K562 (cell line): ENCODE results near the gene GAMT. TPM values are rescaled to one million over a fixed set of nuclear protein-coding genes. Genes with fewer than 3 reads are reported as not detected.
A peak's percentile ranks its signal among the peaks of the same experiment; 100 is the strongest.

ENCODE experiments used
- DPF2 ChIP-seq: fragments of 450-650 bp; IDR thresholded peaks from 2 replicates; pipeline ENCODE4 v1.6.1; 2016
- ETV6 ChIP-seq, 3 experiments: fragments of 150-350 bp in 1 of 3; sonication (generic) in 1 of 3; formaldehyde crosslinking in 1 of 3; IDR thresholded peaks; 2 replicates each; pipeline versions ENCODE4 v1.6.1 to v1.8.0; 2014 to 2022; ENCODE audit warnings: borderline replicate concordance in 2 of 3, low read depth in 2 of 3, antibody characterized with exemption in 1 of 3, low read length in 1 of 3, mild to moderate bottlenecking in 1 of 3, missing genetic modification reagents in 1 of 3
- FOXM1 ChIP-seq, 2 experiments: fragments of 450-650 bp in 1 of 2; sonication (generic) in 1 of 2; formaldehyde crosslinking in 1 of 2; IDR thresholded peaks; 2 replicates each; pipeline versions ENCODE4 v1.6.1 to v1.9.0; 2017 to 2022; ENCODE audit warnings: low read depth in 2 of 2, mild to moderate bottlenecking in 2 of 2, missing genetic modification reagents in 1 of 2, moderate library complexity in 1 of 2
- GATAD2A ChIP-seq: fragments of 450-650 bp; IDR thresholded peaks from 2 replicates; pipeline ENCODE4 v1.6.1; 2017
- HLTF ChIP-seq: fragments of 450-650 bp; IDR thresholded peaks from 2 replicates; pipeline ENCODE4 v1.6.1; 2016
- ID3 ChIP-seq, 2 experiments: fragments of 250-450 bp in 1 of 2; fragments of 450-650 bp in 1 of 2; sonication (Bioruptor Pico) in 1 of 2; IDR thresholded peaks; 2 replicates each; pipeline versions ENCODE4 v1.6.1 to v1.8.0; 2016 to 2021; ENCODE audit warnings: mild to moderate bottlenecking in 2 of 2, moderate library complexity in 2 of 2, missing compliant biosample characterization in 1 of 2, missing genetic modification characterization in 1 of 2
- NCOA4 ChIP-seq: fragments of 450-650 bp; IDR thresholded peaks from 2 replicates; pipeline ENCODE4 v1.6.1; 2018; ENCODE audit warnings: mild to moderate bottlenecking; ENCODE audit not compliant: partially characterized antibody
- NKRF ChIP-seq: fragments of 450-650 bp; IDR thresholded peaks from 2 replicates; pipeline ENCODE4 v1.6.1; 2016; ENCODE audit warnings: borderline replicate concordance
- OTX1 ChIP-seq: fragments of 450-650 bp; formaldehyde crosslinking; IDR thresholded peaks from 2 replicates; pipeline ENCODE4 v1.4.0; 2022; ENCODE audit warnings: mild to moderate bottlenecking
- PHTF2 ChIP-seq: fragments of 250-450 bp; sonication (Bioruptor Pico); IDR thresholded peaks from 2 replicates; pipeline ENCODE4 v1.5.0; 2021; ENCODE audit warnings: mild to moderate bottlenecking
- PRMT5 ChIP-seq: sonication (generic); formaldehyde crosslinking; IDR thresholded peaks from 2 replicates; pipeline ENCODE4 v1.5.0; 2020; ENCODE audit warnings: missing genetic modification reagents
- SIX5 ChIP-seq, 2 experiments: IDR thresholded peaks; 2 replicates each; pipeline ENCODE4 v1.6.1; 2011; ENCODE audit warnings: low read length in 2 of 2, borderline replicate concordance in 1 of 2, low read depth in 1 of 2, mild to moderate bottlenecking in 1 of 2, moderate library complexity in 1 of 2; ENCODE audit not compliant: insufficient read depth in 1 of 2
- SMARCC2 ChIP-seq: fragments of 450-650 bp; IDR thresholded peaks from 2 replicates; pipeline ENCODE4 v1.6.1; 2017; ENCODE audit warnings: antibody characterized with exemption, moderate library complexity, mild to moderate bottlenecking, low read depth
- SRSF3 ChIP-seq: fragments of 200-400 bp; formaldehyde crosslinking; IDR thresholded peaks from 2 replicates; pipeline ENCODE4 v1.6.1; 2016; ENCODE audit warnings: mild to moderate bottlenecking, low read length, moderate library complexity; ENCODE audit not compliant: insufficient read depth
- TAF15 ChIP-seq: fragments of 200-400 bp; formaldehyde crosslinking; IDR thresholded peaks from 2 replicates; pipeline ENCODE4 v1.6.1; 2017; ENCODE audit warnings: mild to moderate bottlenecking, low read depth, low read length, moderate library complexity
- U2AF2 ChIP-seq: fragments of 200-400 bp; formaldehyde crosslinking; optimal IDR thresholded peaks from 2 replicates; pipeline ENCODE3; 2017; ENCODE audit warnings: low read depth, mild to moderate bottlenecking, low read length
- polyA plus RNA-seq, 8 experiments: library from polyadenylated mRNA; depleted of rRNA in 4 of 8; stranded (reverse) in 5 of 8; unstranded in 3 of 8; fragments of >200 nt; fragmentation: Nextera tagmentation in 2 of 8; fragmentation: Illumina TruSeq in 1 of 8; extraction: Ambion mirVana in 2 of 8; extraction: Trizol in 1 of 8; gene quantifications; 2 replicates each; pipeline versions ENCODE4 v1.2.1 to v1.2.3, GENCODE V29; 2011 to 2014; ENCODE audit warnings: inconsistent platforms in 1 of 8, missing spikeins in 1 of 8
- total RNA-seq, 7 experiments: library from RNA; depleted of rRNA in 6 of 7; stranded (reverse); fragments of >200 nt in 6 of 7; fragmentation: Illumina TruSeq in 2 of 7; extraction: Trizol in 2 of 7; gene quantifications; 2 replicates each; pipeline versions ENCODE4 v1.2.1 to v1.2.3, GENCODE V29; 2011 to 2021; ENCODE audit warnings: low replicate concordance in 1 of 7
- TF ChIP-seq, protein P1 (sequence below): sonication (generic); formaldehyde crosslinking; IDR thresholded peaks from 2 replicates; pipeline ENCODE4 v1.9.0; 2022; ENCODE audit warnings: mild to moderate bottlenecking, missing genetic modification reagents
- TF ChIP-seq, protein P2 (sequence below): fragments of 450-650 bp; formaldehyde crosslinking; IDR thresholded peaks from 2 replicates; pipeline ENCODE4 v1.4.0; 2020; ENCODE audit warnings: mild to moderate bottlenecking, moderate library complexity
- TF ChIP-seq, protein P3 (sequence below): fragments of 150-350 bp; conservative IDR thresholded peaks from 2 replicates; pipeline ENCODE4 v1.6.1; 2014; ENCODE audit warnings: low read length

Gene GAMT
- total and polyA plus RNA-seq, 9 of the 15 experiments (the other 6 are each of a cell fraction or from before 2014, with no cell fraction given) = 1.3 to 35.3 (median 27.2) TPM

- TF ChIP-seq GATAD2A = no peak
- peak; percentile 90 for TF ChIP-seq PRMT5 (CRISPR knock-in tag)
- TF ChIP-seq HLTF = no peak
- TF ChIP-seq TAF15 = no peak
- TF ChIP-seq ETV6 (IDR thresholded peaks at IDR 0.05; ENCODE audit: borderline replicate concordance in 1 of 2, low read depth in 2 of 2, low read length in 1 of 2) = no peak
- 0 out of 2 replicates have a peak, but pooled peaks have one; percentile 59 for TF ChIP-seq ETV6 (CRISPR knock-in tag; IDR thresholded peaks at IDR 0.05; ENCODE audit: borderline replicate concordance)
- no peak for TF ChIP-seq SIX5 (IDR thresholded peaks at IDR 0.05; ENCODE audit: borderline replicate concordance in 1 of 2, insufficient read depth in 1 of 2, low read depth in 1 of 2, low read length in 2 of 2)
- no peak for TF ChIP-seq SRSF3
- TF ChIP-seq, protein P1, sequence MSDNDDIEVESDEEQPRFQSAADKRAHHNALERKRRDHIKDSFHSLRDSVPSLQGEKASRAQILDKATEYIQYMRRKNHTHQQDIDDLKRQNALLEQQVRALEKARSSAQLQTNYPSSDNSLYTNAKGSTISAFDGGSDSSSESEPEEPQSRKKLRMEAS (CRISPR knock-in tag) = peak; percentile 63
- TF ChIP-seq NKRF = 0 out of 2 replicates have a peak, but pooled peaks have one; percentile 31
- TF ChIP-seq PHTF2 = no peak
- TF ChIP-seq U2AF2 = no peak
- TF ChIP-seq NCOA4 = no peak
- no peak for TF ChIP-seq DPF2
- TF ChIP-seq, protein P2, sequence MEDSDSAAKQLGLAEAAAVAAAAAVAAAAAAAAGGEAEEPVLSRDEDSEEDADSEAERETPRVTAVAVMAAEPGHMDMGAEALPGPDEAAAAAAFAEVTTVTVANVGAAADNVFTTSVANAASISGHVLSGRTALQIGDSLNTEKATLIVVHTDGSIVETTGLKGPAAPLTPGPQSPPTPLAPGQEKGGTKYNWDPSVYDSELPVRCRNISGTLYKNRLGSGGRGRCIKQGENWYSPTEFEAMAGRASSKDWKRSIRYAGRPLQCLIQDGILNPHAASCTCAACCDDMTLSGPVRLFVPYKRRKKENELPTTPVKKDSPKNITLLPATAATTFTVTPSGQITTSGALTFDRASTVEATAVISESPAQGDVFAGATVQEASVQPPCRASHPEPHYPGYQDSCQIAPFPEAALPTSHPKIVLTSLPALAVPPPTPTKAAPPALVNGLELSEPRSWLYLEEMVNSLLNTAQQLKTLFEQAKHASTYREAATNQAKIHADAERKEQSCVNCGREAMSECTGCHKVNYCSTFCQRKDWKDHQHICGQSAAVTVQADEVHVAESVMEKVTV (CRISPR knock-in tag) = no peak
- no peak for TF ChIP-seq FOXM1 (IDR thresholded peaks at IDR 0.05; ENCODE audit: low read depth)
- no peak for TF ChIP-seq FOXM1 (CRISPR knock-in tag; IDR thresholded peaks at IDR 0.05; ENCODE audit: low read depth)
- no peak for TF ChIP-seq ID3 (CRISPR knock-in tag; IDR thresholded peaks at IDR 0.05)
- peak; percentile 38; the same call in 1 of the 2 replicates for TF ChIP-seq ID3 (tag; IDR thresholded peaks at IDR 0.05)
- TF ChIP-seq OTX1 (CRISPR knock-in tag) = no peak
- TF ChIP-seq, protein P3, sequence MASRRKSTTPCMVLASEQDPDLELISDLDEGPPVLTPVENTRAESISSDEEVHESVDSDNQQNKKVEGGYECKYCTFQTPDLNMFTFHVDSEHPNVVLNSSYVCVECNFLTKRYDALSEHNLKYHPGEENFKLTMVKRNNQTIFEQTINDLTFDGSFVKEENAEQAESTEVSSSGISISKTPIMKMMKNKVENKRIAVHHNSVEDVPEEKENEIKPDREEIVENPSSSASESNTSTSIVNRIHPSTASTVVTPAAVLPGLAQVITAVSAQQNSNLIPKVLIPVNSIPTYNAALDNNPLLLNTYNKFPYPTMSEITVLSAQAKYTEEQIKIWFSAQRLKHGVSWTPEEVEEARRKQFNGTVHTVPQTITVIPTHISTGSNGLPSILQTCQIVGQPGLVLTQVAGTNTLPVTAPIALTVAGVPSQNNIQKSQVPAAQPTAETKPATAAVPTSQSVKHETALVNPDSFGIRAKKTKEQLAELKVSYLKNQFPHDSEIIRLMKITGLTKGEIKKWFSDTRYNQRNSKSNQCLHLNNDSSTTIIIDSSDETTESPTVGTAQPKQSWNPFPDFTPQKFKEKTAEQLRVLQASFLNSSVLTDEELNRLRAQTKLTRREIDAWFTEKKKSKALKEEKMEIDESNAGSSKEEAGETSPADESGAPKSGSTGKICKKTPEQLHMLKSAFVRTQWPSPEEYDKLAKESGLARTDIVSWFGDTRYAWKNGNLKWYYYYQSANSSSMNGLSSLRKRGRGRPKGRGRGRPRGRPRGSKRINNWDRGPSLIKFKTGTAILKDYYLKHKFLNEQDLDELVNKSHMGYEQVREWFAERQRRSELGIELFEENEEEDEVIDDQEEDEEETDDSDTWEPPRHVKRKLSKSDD = no peak
- no peak for TF ChIP-seq SMARCC2
These were observed 45.6 kb upstream of the GAMT start (continued) for GRCh38 chr19:1446713-1447481.
